CD4-positive, alpha-beta T cell treated with Interleukin-10 for 1 hour (primary cell): ENCODE measurements around the gene ICA1.
"Not testable (repeated sequence)": the region's sequence is repeated elsewhere in the genome, so short reads cannot be mapped to it uniquely, and the experiment has no call there.

Source experiments
- DNase-seq: peaks from one replicate; pipeline ENCODE4 v3.0.0-alpha.2; 2020

The ICA1 gene

GRCh38 chr7:8261711-8262695 lies at the start of gene ICA1:
Gene ICA1, minus strand, starts transcription at chr7:8262167. Its CDS starts 26,241 bp downstream, at chr7:8235926.
- peak; percentile 4 for DNase-seq

- DNase-seq = no peak
Observed at GRCh38 chr7:8310876-8311275, 48.9 kb upstream of the ICA1 start.

- no peak for DNase-seq
Observed at GRCh38 chr7:8305625-8306388, 43.8 kb upstream of the ICA1 start.

GRCh38 chr7:8305104-8305503 lies 43.1 kb upstream of the ICA1 start:
- no peak for DNase-seq

GRCh38 chr7:8303904-8304528 lies 42.0 kb upstream of the ICA1 start:
- no peak for DNase-seq

GRCh38 chr7:8297023-8297422 lies 35.1 kb upstream of the ICA1 start:
- DNase-seq = not testable (repeated sequence)

- DNase-seq = no peak
Observed at GRCh38 chr7:8296362-8296659, 34.3 kb upstream of the ICA1 start.

- peak; percentile 72 for DNase-seq
Observed at GRCh38 chr7:8295638-8296361, 33.8 kb upstream of the ICA1 start.

- DNase-seq = no peak
Observed at GRCh38 chr7:8291397-8292141, 29.6 kb upstream of the ICA1 start.

- no peak for DNase-seq
Observed at GRCh38 chr7:8290645-8291308, 28.8 kb upstream of the ICA1 start.

GRCh38 chr7:8286118-8286517 lies 24.2 kb upstream of the ICA1 start:
- no peak for DNase-seq

GRCh38 chr7:8285155-8285554 lies 23.2 kb upstream of the ICA1 start:
- no peak for DNase-seq

GRCh38 chr7:8284606-8285005 lies 22.6 kb upstream of the ICA1 start:
- no peak for DNase-seq

GRCh38 chr7:8283968-8284367 lies 22.0 kb upstream of the ICA1 start:
- DNase-seq = no peak

- DNase-seq = no peak
Observed at GRCh38 chr7:8282871-8283270, 20.9 kb upstream of the ICA1 start.

GRCh38 chr7:8282162-8282561 lies 20.2 kb upstream of the ICA1 start:
- DNase-seq = no peak

GRCh38 chr7:8278183-8278582 lies 16.2 kb upstream of the ICA1 start:
- DNase-seq = no peak

- no peak for DNase-seq
Observed at GRCh38 chr7:8277394-8277982, 15.5 kb upstream of the ICA1 start.

- DNase-seq = no peak
Observed at GRCh38 chr7:8274589-8274988, 12.6 kb upstream of the ICA1 start.

GRCh38 chr7:8271960-8272359 lies 10.0 kb upstream of the ICA1 start:
- no peak for DNase-seq

- no peak for DNase-seq
Observed at GRCh38 chr7:8263048-8263447, 1.1 kb upstream of the ICA1 start.
